NCI-H510A (cell line): ENCODE results near the gene GPS2.

Experiments used
- DNase-seq: peaks from one replicate; lab custom pipeline; 2025; lab: John Stamatoyannopoulos, UW

Gene GPS2

DNA sequence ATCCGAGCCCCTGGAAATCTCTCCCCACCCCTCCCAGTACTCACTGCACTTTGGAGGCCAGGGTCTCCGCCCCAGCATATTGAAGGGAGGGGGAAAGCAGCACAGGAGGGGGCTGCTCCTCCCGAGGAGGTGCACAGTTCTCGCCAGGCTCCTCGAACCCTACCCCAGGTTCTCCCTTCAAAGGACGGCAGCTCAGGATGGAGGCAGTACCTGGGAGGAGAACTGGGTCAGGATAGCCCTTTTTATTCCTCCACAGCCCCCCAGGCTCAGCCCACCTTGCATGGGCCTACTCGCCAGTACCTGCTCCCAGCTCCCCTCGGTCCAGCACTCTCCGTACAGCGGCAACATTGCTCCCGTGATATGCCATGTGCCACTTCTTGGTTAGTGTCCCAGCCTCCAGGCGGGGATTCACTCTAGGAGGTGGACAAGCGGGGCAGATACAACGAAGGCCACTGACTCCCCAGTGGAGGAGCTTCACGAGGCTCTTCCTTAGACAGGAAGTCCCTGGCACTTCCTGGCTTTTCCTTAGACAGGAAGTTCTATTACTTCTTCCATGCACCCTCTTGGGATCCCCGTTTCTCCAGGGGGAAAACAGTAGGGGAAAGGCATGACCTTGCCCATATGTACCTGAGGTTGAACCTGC is 2.1 kb upstream of the GPS2 start:
- DNase-seq = no peak

GRCh38 chr17:7315570-7316235 is 543 bp upstream of the GPS2 start:
- DNase-seq = no peak

DNA sequence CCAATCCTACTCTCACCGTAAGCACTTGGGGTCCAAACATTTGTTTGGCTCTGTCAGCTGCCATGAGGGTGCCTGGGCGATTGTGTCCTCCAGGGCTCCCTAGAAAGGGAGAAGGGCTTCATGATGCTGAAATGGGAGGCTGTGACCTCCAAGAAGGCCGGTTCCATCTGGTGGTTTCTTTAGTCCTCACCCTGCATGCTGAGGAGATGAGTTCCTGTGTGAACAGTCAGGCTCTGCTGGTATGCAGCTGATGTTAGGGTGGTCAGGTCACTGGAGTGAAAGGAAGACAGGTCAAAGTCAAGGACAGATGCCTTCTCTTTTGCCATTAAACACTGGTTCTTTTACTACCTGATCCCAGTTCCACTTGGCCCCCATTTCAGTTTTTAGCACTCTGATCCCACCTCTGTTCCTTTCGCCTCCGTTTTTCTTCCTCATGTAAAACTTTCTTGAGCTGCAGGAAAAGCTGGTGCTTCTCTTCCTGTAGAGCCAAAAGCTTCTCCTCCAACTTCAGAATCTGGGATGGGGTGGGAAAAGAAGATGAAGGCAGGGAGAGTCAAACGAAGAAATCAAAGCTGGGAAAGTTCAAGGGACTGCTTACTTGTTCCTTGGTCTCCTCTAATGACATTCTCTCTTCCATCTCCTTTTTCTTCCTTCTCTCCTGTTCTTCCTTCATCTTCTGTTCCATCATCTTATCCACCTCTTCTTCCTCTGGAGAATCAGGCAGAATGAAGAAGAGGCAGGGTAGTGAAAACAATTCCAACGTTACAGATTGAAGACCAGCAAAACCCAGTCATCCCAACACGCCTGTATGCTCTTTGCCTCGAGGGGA is 1.1 kb downstream of the GPS2 start:
- DNase-seq = no peak

DNA sequence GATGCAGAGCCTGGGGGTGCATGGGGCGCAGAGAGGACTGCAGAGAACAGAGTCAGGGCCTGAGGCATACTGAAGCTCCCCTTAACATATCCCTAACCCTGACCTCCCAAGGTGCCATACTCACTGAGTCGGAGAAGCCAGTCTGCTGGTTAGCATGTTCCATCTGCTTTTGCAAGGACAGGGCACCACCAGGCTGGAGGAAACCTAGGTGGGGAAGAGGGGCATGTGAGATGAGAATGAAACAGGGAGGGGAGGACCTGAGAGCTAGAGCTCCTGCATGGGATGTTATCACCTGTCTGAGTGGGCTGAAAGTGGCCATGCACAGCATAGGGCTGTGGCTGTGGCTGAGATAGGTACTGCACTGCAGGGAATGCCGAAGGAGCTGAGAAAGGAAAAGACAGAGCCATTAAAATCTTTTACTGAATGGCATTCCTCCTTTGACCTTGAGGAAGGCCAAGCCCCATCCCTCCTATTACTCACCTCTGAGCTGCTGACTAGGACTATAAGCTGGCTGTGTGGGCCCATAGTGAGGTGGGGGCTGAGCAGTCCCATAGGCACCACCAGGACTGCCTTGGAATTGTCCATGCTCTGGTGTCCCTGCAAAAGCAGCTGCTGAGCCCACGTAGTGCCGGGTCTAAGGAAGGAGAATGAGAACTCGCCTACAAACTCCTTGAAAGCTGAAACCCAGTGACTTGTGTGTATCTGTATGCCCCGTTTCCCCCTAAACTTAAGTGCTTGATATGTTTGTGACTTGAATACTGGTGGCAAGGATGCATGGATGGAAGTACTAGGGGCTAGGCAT is 1.9 kb downstream of the GPS2 start:
- DNase-seq = no peak

GRCh38 chr17:7312432-7313087 is 2.6 kb downstream of the GPS2 start:
- no peak for DNase-seq

DNA sequence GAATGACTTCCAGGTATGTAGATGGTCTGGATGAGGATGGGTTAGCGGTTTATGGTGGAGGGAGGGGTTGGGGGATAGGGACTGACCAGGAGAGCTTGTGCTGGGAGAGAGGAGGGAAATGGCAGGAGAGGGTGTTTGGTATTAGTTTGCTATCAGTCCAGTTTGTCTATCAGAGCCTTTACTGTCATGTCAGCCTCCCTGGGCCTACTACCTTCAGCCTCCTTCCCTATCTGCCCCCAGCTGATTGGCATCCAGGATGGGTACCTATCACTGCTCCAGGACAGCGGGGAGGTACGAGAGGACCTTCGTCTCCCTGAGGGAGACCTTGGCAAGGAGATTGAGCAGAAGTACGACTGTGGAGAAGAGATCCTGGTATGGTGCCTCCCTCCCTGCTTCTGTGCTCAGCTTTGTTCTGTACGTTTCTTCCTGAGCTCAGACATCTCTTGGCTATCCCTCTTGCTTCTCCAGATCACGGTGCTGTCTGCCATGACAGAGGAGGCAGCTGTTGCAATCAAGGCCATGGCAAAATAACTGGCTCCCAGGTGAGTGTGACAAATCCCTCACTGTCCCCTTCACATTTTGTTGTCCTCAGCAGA is 4.0 kb downstream of the GPS2 start:
- DNase-seq = no peak

DNA sequence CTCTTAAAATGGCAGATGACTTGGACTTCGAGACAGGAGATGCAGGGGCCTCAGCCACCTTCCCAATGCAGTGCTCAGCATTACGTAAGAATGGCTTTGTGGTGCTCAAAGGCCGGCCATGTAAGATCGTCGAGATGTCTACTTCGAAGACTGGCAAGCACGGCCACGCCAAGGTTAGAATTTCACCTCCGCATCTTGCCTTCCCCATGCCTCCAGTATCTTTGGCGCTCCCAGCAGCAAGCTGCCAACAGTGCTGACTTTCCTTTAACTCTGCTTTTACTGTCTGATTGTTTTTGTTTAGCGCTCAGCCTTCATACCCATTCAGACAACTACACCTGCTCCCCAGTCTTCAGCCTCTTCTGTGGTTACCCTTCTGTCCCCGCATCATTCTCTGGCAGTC is 5.5 kb downstream of the GPS2 start:
- no peak for DNase-seq

DNA sequence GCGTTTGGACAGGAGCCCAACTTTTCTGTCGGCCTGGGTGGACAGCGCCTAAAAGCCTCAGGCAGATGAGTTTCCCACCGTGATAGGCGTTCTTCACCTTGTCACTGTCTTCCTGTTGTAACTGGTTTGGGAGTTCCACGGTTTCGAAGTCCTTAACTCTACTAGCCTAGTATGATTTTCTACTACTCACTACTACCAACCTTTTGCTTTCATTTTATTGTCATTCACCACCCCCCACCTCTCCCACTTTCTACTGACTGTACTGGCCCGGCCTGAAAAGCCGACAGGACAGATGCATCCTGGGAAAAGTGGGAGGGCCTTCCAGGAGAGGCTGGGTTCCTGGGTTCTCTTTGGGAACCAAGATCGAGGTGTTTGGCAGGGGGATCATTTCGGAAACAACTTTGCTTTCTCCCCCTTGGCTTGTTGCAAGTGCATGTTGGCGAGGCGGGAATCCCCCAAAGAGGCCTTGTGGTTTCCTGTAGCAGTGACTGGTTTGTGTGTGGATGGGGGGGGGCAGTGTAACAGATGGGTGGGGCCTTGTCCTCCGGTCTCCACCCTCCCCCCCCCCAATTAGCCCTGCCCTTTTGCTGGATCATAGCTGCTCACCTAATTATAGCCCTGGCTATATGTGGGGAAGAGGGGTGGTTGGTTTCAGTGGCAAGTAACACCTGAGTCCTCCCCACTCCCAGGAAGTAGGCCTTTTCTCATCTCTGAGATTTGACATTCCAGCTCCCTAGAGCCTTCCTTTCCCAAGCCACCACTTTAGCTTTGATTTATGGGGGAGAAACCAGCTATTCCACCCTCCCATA is 6.3 kb downstream of the GPS2 start:
- DNase-seq = peak; percentile 64

DNA sequence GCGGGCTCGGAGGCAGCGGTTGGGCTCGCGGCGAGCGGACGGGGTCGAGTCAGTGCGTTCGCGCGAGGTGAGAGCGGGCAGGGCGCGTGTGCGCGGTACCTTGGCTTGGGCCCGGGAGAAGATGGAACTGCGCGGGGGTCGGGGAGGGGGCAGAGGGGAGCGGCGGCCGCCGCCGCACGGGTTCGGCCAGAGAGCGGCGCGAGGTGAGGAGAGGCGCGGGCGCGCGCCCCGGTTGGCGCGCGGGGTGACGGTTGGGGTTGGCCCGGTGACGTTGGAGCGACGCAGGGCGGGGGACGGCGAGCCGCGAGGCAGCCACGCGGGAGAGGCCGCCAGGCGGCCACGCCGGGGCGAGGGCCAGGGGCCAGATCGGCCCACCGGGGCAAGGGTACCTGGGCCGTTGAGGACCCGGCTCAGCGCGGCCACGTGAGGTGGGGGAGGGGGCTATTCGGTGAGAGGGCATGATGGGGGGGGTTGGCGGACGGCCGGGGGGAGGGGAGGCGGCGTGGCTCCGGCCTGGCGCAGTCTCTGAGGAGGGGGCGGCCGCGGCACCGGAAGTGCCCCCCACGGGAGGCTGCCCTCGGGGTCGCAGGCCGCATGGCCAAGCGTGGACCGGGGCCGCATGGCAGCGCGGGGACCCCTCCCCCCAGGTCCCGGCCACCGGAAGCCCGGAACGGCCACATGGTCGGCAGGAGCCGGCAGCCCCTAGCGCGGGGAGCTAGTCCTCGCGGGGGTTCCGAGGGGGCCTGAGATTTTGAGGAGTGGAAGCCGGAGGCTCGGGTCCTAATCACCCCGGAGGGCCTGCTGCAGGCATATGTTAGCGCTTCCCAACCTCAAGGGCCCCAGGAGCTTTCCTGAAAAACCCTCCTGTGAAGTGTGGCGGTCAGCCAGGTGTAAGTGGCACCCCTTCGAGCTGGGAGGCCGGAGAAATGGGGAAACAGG is 7.2 kb downstream of the GPS2 start:
- DNase-seq = no peak

GRCh38 chr17:7306911-7307685 is 8.1 kb downstream of the GPS2 start, which contains the start of gene EIF5A:
Gene EIF5A, plus strand, starts transcription at chr17:7307628. Its CDS starts 2,008 bp downstream, at chr17:7309636.
- DNase-seq = peak; percentile 99

DNA sequence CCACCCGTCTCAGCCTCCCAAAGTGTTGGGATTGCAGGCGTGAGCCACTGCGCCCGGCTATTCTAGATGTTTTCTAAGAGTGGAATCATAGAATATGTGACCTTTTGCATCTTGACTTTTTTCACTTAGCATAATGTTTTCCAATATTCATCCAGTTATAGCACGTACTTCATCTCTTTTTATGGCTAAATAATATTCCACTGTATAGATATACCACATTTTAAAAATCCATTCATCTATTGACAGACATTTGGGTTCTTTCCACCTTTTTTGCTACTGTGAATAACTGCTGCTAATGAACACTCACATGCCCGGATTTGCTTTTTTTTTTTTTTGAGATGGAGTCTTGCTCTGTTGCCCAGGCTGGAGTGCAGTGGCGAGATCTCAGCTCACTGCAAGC is 11.0 kb downstream of the GPS2 start:
- no peak for DNase-seq

GRCh38 chr17:7296189-7296861 is 18.8 kb downstream of the GPS2 start:
- peak; percentile 63 for DNase-seq

GRCh38 chr17:7295230-7296180 is 19.7 kb downstream of the GPS2 start:
- no peak for DNase-seq

- DNase-seq = peak; percentile 92
Observed at GRCh38 chr17:7294614-7295153, 20.5 kb downstream of the GPS2 start, which contains the start of gene YBX2. Gene YBX2, minus strand, starts transcription at chr17:7294639. Its CDS starts 139 bp downstream, at chr17:7294500.

DNA sequence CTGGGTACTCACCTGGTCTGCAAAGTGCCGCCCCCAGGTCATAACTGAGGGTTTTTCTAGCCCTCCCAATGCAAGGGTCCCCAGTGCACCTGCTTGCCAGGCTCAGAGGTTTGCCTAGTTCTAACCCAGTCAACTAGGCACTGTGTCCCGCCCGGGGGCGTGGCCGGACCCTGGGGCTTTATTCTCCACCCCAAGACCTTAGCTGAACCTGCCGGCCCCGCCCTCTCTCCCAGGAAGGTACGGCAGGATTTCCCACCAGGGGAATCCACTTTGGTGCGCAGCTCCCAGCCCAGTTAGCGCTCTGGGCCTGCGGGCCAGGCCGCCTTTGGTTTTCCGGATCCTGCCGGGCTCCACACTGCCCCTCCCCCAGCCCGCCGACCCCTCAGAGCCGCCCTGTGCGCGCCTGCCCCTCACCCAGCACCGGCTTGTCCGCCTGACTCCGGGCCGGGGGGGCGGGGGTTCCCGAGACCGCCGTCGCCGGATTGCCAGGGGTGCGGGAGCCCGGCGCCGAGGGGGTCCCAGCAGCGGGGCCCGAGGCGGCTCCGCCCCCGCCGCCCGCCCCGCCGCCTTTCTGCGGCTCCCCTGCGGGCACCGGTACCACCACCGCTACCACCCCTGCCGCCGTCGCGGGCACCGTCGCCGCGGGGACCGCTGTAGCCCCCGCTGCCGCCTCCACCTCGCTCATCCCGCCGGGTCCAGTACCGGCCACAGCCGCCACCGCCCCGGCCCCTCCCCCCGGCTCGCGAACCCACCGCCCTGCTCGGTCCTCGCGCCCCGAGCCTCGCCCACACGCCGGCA is 21.1 kb downstream of the GPS2 start:
- DNase-seq = peak; percentile 77
